Activated CD8-positive, alpha-beta memory T cell treated with anti-CD3 and anti-CD28 coated beads, Interleukin-2, amount 50 U/mL, for 1 hour (primary cell): ENCODE measurements around the gene MYRF.

Experiments
- DNase-seq: peaks from one replicate; pipeline ENCODE4 v3.0.0-alpha.2; 2020; ENCODE audit errors: extremely low read depth

MYRF gene

DNA sequence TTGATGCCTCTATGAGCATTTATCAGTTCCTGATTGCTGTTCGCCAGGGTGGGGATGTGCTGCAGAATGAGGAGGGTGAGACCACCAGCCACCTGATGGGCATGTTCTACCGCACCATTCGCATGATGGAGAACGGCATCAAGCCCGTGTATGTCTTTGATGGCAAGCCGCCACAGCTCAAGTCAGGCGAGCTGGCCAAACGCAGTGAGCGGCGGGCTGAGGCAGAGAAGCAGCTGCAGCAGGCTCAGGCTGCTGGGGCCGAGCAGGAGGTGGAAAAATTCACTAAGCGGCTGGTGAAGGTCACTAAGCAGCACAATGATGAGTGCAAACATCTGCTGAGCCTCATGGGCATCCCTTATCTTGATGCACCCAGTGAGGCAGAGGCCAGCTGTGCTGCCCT is 43.0 kb downstream of the MYRF start:
- no peak for DNase-seq

DNA sequence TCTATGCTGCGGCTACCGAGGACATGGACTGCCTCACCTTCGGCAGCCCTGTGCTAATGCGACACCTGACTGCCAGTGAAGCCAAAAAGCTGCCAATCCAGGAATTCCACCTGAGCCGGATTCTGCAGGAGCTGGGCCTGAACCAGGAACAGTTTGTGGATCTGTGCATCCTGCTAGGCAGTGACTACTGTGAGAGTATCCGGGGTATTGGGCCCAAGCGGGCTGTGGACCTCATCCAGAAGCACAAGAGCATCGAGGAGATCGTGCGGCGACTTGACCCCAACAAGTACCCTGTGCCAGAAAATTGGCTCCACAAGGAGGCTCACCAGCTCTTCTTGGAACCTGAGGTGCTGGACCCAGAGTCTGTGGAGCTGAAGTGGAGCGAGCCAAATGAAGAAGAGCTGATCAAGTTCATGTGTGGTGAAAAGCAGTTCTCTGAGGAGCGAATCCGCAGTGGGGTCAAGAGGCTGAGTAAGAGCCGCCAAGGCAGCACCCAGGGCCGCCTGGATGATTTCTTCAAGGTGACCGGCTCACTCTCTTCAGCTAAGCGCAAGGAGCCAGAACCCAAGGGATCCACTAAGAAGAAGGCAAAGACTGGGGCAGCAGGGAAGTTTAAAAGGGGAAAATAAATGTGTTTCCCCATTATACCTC is 43.6 kb downstream of the MYRF start:
- DNase-seq: no peak

DNA sequence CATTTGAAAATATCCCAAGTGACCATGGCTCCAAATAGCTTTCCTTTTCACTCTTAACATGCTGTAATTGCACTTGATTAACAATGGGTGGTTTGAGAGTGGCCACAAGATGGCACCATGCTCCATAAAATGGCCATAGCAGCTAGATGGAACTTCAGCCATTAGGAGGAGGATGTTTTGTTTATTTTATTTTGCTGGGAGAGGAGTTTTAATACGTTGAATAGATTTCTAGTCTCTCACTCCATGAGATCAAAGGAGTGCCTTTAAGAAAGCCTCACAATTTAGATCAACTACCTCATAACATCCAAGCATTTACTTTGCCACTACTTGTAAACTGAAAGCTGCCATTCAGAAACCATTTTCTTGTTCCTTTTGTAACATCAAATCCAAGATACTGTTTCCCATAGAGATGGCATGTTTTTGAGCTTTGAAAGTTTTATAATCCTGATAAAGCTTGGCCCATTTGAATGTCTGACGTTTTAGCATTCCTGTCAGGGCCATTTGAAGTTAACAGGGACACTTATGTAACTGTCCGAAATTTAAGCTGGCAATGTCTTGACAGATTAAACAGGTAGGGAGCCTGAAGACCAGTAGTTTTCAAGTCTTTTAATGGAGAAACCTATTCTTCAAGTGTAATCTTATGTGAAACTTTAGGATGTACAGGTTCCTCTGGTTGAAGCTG is 45.0 kb downstream of the MYRF start:
- no peak for DNase-seq

DNA sequence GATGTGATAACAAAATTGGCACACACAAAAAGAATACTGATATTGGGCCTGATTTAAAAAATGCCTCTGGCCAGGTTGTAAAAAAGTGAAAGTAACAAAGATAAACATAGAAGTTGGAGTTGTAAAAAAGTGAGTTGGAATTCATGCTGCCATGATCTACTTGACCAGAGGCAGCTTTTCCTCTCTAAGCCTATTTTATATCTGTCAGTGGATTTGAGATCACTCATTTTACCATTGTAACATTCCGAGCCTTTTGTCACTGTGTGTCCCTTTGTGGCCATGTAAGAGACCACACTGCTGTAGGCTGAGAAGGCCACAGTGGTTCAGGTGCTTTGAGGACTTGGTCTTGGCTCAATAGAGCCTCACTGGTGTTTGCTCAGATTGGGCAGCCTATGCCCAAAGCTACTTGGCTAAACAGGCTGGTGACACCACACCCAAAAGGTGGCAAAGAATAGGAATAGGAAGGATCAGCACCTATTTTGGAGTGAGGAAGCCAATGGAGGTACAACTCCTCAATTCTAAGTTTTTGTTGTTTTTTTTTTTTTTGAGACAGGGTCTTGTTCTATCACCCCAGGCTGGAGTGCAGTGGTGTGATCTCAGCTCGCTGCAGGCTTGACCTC is 47.3 kb downstream of the MYRF start:
- DNase-seq: no peak

DNA sequence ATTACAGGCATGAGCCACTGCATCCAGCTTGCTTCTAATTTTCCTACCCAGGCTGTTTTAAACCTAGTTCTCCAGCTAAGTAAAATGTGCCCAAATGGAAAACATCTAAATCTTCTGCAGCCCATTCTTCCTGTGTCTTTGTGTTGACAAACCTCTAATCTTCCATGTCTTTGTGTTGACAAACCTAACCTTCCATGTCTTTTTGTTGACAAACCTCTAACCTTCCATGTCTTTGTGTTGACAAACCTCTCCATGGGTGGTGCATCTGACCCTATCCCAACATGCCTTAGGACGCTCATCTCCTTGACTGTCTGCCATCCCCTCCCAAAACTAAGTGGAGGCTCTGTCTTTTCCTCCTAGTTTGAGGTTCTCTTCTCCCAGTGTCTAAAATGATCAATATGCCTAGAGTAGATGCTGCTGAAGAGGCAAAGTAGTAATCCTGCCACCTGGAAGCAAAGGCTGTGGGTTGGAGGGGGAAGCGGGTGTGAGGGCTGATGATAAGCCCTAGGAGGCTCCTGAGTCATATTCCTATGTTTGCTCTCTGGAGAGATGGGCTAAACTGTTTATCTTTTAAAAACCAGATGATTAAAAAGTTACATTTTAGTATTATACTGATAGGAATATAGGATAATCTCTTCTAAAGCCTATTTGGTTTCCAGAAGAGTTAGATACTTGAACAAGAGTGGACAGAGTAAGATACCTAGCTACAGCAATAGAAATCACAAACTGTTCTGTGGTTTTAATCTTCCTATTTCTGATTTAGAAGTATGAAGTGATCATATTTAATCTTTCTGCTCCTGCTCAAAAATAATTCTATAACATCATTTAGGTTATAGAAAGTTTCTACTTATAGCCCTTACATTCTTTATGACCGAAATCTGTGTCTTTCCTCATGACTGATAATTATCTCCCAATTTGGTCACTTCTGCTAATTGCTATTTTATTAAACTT is 48.2 kb downstream of the MYRF start:
- no peak for DNase-seq

DNA sequence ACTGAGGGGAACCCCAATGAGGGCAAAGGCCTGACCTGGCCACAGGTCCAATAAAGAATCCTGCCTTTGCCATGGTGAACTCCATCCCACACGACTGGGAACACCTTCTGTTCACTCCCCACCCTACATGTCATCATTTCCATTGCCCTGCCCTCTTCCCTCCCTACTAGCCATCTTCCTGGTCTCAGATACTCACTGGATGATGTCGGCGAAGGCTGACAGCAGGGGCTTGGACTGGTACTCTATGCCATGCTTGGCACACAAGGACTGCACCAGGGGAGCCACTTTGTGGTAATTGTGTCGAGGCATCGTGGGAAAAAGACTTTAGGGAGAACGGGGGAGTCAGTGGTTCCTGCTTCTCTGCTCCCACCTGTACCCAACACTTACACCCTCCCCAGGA is 50.2 kb downstream of the MYRF start:
- no peak for DNase-seq

DNA sequence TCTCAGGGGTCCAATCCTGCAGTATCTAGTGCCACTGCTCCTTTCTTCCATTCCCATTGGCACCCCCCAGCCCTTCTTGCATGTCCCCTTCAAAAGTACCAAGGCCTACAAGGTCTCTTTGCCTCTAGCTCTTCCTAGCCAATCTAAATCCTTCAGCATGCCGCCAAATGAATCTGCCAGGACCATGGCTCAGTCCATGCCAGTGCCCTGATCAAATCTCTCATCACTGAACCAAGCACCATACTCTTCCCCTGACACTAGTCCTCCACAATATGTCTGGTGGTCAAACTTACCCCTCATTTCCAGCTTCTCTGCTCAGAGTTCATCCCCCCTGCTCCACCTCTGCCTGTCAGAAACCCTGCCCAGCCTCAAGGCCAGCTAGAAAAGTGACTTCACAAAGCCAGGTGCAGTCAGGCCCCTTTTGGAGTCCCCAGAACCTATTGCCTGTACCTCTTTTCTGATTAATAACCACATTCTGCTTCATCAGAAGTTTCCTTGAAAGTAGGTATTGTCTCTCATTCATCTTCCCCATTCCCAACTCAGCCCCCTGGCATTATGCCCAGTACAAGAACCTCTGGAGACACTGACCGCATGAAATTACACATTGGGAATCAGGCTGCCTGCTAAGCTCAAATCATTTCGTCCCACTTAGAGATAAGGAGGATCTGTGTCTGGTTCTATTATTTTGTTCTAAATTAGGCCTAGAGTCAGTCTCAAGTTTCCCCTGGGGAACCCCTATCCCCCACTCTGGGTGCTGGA is 51.6 kb downstream of the MYRF start:
- no peak for DNase-seq

DNA sequence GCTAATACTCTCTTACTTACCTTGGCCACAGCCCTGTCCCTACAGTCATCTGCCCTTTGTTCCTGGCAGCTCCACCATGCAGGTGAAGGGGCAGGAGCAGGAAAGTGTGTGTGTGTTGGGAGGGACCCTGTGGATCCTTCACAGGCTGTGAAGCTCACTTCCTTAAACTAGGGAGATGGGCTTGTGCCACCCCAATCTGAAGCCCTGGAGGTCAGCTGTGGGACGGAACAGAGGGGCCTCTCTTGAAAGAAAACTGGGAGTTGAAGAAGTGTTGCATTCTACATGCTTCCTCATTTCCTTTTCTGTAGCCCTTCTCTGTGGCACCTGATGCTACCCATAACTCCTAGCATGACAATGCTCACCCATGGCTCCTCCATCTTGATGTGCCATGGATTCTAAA is 52.7 kb downstream of the MYRF start:
- DNase-seq: no peak

DNA sequence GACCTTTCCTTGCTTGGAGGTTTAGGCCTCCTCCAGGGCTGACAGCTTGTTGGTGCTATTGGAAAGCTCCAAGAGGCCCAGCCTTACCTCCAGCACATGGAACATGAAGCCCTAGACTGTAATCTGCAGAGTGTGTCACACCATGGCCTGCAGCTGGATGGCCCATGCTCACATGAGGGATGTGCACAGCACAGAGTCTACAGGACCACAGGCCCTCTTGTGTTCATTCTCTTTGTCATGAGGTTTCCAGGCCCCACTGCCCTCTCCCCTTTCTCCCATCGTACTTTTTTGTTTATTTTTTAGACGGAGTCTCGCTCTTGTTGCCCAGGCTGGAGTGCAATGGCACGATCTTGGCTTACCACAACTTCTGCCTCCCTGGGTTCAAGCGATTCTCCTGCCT is 54.3 kb downstream of the MYRF start:
- DNase-seq: no peak

DNA sequence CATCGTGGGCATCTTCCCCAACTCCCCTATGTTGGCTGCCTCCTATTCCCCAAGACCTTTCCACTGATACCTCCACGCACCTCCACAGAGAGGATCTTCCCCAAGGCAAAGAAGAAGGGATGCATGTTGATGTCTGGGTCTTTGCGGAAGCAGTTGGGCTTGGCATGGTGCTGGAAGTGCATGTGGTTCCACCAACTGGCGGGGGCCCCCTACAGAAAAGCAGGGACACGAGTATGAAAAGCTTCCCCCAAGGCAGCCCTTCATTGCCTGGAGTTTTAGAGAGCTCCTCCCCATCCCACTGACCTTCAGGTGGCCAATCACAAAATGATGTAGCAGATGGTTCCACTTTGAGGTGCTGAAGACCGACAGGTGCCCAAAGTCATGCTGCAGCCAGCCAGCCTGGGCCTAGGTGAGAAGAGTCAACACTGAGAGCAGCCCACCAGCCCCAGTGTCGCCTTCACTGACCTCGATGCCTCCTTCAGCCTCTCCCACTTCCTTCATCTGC is 58.3 kb downstream of the MYRF start:
- DNase-seq: no peak

DNA sequence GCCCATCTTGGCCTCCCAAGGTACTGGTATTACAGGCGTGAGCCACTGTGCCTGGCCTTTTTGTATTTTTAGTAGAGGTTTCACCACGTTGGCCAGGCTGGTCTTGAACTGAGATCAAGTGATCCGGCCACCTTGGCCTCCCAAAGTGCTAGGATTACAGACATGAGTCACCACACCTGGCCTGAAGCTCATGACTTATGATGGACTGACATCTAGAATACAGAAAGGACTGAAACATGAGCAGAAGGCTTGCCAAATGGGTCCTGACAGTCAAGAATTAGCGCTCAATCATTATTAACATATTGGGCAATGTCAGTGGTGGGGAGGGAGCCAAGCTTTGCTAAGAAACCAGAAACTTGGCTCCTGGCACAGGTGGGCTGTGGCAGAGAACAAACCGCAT is 59.4 kb downstream of the MYRF start:
- DNase-seq: no peak

DNA sequence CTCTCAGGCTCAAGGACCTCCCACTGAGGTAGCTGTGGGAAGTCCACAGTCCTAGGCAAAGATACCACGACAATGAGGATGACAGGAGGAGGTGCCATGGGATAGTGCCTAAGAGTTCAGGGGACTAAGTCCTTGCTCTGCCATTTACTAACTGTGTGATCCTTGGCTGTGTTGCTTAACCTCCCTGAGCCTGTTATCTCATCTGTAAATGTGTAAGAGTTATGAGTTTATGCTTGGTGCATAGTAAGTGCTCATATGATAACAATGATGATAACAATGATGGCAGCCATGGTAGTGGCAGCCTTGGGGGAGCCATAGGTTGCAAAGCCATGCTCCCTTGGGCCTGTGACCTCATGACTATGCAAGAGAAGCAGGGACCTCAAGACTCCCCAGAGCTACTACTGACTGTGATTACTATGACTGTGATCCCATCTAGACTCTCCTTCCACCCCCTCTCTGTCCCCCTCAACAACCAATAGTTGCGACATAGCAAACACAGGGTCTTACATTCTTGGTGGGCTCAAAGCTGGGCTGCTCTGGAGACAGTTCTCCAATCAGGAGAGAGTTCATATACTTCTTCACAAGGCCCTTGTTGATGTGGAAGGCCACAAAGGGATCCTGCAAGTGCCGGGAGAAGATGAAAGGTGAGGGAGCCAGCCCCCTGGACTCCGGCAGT is 60.4 kb downstream of the MYRF start:
- DNase-seq: no peak

DNA sequence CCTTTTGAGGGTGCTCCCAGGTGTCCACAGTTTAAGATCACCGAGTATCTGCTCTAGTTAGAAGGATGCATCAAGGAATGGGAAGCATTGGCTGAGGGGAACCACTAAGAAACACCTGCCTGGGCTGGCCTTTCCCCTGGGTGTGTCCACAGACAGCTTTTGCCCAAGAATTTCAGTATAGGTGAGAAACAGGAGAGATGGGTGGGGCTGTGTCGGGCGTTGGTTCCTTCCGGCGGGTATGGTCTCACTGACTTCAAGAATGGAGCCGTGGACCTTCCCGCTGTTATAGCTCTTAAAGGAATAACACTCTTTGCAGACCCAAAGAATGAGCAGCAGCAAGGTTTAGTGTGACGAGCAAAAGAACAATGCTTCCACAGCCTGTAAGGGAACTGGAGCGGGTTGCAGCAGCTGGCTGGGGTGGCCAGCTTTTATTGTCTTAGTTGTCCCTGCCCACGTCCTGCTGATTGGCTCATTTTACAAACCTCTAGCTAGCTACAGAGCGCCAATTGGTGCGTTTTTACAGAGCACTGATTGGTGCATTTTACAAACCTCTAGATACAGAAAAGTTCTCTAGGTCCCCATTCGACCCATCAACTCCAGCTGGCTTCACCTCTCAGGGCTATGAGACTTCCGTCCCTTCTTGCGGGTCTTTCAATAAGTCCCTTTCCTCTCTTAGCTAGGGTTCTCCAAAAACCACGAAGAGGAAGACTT is 62.0 kb downstream of the MYRF start:
- DNase-seq: no peak

DNA sequence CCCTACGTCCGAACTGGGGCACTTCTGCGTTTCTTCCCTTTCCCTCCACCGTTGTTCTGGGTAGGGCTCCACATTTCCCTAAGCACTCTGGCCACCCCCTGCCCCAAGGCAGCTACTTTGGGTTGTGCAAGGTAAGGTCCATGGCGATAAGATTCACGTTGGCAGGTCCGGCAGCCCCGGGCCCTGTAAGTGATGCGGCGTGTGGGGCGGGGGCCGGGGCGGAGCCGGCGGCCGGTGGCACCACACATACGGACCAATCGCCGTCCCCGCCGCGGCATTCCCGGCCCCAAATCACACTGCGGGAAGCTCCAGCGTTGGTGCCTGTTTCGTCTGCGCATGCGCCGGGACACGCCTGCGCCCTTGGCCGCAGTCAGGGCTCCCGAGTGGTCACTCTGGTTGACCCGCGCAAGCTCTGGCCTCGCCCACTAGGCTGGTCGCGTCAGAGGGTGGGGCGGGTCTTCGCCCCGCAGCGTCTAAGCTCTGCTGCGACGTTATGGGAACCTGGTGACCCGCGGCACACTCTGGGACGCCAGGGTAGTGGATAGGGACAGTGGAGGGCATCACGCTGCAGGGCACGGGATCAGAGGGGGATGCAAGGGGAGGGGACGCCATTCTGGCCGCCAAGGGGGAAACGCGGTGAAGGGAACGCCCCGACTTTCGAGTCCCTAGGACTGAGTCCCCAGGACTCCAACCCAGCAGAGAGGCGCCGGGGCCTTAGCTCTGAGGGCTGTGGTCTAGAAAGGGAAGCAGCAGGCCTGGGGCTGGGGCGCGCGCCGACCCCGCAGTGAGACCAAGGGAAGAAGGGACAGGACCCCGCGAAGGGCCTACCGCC is 62.7 kb downstream of the MYRF start:
- DNase-seq: no peak

DNA sequence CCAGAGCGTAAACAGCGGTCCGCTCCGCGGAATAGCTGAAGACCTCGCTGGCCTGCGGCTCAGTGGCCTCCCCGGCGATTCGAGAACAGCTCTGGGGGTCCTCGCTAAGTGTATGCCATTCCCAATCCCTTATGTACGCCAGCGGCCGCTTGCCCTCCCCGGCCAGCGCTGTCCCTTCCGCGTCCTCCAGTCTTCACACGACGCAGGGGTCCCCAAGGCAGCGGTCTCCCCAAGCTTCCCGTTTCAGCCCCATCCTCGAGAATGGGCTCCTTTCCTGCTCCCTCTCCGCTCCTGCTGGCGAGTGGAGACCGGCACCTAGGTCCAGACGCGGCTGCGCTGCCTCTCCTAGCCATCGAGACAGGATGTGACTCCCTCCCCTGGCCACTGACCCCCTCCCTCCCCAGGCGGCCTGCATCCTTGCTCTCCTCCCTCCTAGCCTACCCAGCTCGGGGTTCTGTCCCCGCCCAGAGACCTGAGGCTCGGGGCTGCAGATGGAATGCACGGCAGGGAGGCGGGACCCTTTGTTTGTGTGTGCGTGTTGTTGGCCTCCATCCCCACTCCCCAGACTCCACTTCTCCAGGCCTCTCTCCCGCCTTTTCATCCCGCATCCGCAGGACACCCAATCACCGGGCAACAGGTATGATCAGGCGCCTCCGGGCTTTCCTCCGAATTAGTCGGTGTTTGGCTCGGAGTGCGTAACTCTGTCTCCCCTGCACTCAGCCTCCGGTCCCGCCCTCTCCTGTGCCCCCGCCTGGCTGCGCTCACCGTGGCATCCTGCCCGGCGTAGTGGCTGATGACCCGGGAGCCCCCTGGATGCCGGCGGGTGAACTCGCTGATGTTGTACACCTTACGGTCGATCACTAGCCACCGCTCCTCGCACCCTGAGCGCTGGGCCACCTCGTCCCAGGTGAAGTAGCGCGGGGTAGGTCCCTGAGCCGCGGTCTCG is 63.6 kb downstream of the MYRF start:
- no peak for DNase-seq

DNA sequence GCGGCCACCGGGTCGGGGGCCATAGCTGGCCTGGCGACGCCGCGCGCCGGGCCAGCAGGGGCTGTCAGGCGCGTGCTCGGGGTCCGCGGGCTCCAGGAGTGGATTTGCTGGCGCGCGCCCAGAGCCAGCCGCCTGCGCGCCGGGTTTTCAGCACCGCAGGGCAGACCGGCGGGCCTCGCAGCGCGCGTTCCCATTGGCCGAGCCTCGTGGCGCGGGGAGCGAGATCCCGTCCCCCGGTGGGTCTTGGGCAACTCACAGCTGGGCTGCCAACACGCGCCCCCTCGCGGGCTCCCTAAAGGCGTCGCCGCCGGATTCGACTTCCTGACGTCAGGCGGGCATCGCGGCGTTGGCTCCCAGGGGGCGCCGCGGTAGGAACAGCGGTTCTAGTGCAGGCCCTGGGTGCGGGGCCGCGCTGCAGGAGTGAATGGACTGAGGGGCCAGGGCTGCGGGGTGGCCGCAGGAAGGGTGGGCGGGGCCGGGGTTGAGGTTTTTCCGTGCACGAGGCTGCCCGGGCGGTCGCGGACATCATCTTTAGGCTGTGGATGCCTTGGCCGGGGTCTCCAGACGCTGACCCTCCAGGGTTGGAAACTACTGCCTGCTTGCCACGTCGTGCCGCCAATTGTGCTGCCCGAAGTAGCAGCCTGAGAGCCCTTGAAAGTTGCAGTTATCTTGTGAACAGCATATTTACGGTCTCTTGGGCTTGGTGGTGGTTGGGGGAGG is 64.5 kb downstream of the MYRF start, which contains the start of gene FADS1:
Gene FADS1 (minus strand): TSS at position 268 of the 720 bp plus-strand sequence. CDS start 74 bp downstream, at position 194.
- DNase-seq: no peak
